Neural progenitor cell (in vitro differentiated cells): ENCODE measurements around the gene CLEC4F.

ENCODE experiments used
- EZH2phosphoT487 ChIP-seq: fragments of 200-600 bp; sonication (generic); IDR thresholded peaks from 2 replicates; pipeline ENCODE4 v1.6.1; 2017; ENCODE audit warnings: antibody characterized with exemption
- TF ChIP-seq, protein P1 (sequence below): fragments of 200-600 bp; sonication (generic); IDR thresholded peaks from 2 replicates; pipeline ENCODE4 v1.5.1; 2017; ENCODE audit warnings: antibody characterized with exemption, mild to moderate bottlenecking

DNA sequence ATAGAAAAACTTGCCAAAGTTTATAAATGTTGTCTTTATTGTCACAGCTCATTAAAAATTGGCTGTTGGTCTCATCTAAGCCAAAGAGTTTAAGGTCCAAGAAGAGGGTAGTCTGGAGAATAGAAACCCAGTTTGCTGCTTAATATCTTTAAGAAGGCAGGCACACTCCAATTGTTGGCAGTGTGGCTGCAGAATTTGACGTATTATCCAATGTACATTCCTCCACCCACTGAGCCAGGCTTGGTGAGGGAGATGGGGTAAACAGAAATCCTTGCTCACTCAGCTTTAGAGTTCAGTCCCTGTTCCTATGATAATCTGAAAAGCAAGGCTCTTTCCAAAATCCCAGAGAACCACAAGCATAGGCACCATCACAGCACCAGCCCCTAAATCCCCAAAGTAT is 41.7 kb downstream of the CLEC4F start:
- TF ChIP-seq, protein P1, sequence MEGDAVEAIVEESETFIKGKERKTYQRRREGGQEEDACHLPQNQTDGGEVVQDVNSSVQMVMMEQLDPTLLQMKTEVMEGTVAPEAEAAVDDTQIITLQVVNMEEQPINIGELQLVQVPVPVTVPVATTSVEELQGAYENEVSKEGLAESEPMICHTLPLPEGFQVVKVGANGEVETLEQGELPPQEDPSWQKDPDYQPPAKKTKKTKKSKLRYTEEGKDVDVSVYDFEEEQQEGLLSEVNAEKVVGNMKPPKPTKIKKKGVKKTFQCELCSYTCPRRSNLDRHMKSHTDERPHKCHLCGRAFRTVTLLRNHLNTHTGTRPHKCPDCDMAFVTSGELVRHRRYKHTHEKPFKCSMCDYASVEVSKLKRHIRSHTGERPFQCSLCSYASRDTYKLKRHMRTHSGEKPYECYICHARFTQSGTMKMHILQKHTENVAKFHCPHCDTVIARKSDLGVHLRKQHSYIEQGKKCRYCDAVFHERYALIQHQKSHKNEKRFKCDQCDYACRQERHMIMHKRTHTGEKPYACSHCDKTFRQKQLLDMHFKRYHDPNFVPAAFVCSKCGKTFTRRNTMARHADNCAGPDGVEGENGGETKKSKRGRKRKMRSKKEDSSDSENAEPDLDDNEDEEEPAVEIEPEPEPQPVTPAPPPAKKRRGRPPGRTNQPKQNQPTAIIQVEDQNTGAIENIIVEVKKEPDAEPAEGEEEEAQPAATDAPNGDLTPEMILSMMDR = no peak
- no peak for TF ChIP-seq EZH2phosphoT487
